ENCODE results near the gene CSTB. TPM values are rescaled to one million over a fixed set of nuclear protein-coding genes. Genes with fewer than 3 reads are reported as not detected.
A peak's percentile ranks its signal among the peaks of the same experiment; 100 is the strongest.
"Not testable (repeated sequence)": the region's sequence is repeated elsewhere in the genome, so short reads cannot be mapped to it uniquely, and the experiment has no call there.

CSTB gene, protein sequence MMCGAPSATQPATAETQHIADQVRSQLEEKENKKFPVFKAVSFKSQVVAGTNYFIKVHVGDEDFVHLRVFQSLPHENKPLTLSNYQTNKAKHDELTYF
- total RNA-seq (10 to 100 TPM; 14.7 to 66.5 (median 36.6) TPM), polyA plus RNA-seq (10 to 100 TPM; 52.2 to 59.7 TPM), total RNA-seq (17.0 reads per million, percentile 47 among the genes with 10 or more reads in this experiment)

DNA sequence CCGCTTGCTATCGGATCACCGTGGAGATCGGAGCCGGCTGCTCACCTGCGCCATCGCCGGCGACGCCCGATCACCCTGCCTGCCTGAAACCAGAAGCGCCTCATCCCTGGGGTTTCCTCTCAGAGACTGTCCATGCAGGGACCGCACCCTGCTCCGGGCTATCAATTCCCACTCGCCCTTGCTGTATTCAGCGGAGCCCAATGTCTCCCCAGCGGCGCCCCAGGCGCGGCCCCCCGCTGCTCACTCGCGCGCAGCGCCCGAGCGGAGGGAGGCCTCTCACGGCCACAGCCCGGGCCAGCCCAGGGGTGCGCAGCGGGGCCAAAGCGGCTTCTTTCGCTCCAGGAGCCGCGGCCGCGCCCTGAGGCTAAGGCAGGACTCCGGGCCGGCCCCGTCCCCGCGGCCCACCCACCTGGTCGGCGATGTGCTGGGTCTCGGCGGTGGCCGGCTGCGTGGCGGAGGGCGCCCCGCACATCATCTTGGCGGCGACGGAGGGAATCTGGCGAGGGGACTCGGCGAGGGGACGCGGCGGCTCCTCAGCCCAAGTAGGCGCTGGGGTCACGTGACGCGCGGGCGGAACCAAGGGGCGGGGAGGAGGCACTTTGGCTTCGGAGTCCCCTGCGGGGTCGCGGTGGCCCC lies at the start of gene CSTB:
TSS of gene CSTB (minus strand) at position 514 of the 636 bp plus-strand sequence. CDS start at position 475, 39 bp downstream.
- Histone ChIP-seq H3K27me3 (ENCODE audit: control insufficient read depth in 2 of 2, insufficient read depth in 2 of 2, low read length in 2 of 2) (no peaks in the 10 kb centered on the region), H3K9me3 (ENCODE audit: control insufficient read depth in 2 of 3, low read length in 3 of 3) (no peaks in the 10 kb centered on the region), H3K4me1 (ENCODE audit: control insufficient read depth in 2 of 2, insufficient read depth in 2 of 2, low read length in 2 of 2) (peaks cover 11 to 18% of the 10 kb centered on the region in 2 donors), H3K36me3 (ENCODE audit: control insufficient read depth in 2 of 3, insufficient read depth in 3 of 3, low read length in 3 of 3) (peaks cover 0 to 18% (median 0%) of the 10 kb centered on the region in 3 experiments), H3K4me3 (ENCODE audit: low read length) (peak within 1 kb of the TSS; percentile 64), H3K27ac (ENCODE audit: low read depth, low read length) (peak within 1 kb of the TSS; percentile 77)
- POLR2A ChIA-PET, result no interaction called here
- ATAC-seq, result peak; percentile 85
- DNase-seq, result peak; percentile 62 to 91 (median 78)
- Mint-ChIP-seq H3K4me1 (peaks cover 29 to 59% (median 41%) of the 10 kb centered on the region in 7 donors), H3K27me3 (no peaks in the 10 kb centered on the region), H3K27ac (peak within 1 kb of the TSS; percentile 80 to 91 (median 84)), H3K9me3 (no peaks in the 10 kb centered on the region), H3K4me3 (peak within 1 kb of the TSS; percentile 89 to 96 (median 94)), H3K36me3 (peaks cover 5 to 27% (median 12%) of the 10 kb centered on the region in 5 donors)
- intact Hi-C loops (cut with micrococcal nuclease), result loop anchor here (1.0 to 10.0 kb wide), 4 partner anchors 13 to 111 kb away; partner anchors contain the start of genes RRP1 (in 2 of the 2) and AGPAT3 (in 1 of the 2)
- CTCF ChIA-PET, result no interaction called here

DNA sequence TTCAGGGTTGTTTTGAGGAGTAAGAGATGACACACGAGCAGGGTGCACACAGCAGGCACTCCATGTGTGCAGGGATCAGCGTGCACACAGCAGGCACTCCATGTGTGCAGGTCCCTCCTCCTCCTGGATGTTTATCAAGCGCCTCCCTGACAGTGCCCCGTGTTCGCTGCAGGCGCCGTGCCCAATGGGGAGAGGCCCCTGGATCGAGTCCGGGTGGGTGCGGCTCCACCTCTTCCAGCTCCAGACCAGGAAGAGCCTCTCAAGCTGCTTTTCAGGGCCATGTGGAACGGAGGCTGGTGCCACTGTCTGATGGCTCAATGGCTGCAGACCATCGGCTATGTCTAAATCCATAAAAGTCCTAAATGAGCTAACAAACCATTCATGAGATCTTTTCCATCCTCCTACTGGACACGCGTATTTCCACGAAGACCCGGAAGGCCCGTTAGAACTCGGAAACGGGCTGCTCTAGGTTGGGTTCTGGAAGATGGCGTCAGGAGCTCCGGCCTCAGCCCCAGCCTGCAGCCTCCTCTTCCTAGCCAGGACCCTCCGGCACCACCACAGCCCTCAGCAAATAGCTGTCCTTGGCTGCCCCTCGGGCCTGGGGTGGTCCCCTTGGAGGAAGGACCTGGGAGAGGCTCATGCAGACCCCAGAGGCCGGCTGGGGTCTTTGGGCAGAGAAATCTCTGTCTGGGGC lies 49.3 kb upstream of the CSTB start:
- Histone ChIP-seq H3K9me3 (ENCODE audit: control insufficient read depth in 2 of 3, low read length in 3 of 3) (no peaks in the 10 kb centered on the region), H3K27ac (ENCODE audit: low read depth, low read length) (no peak overlapping the region), H3K4me3 (ENCODE audit: low read length) (no peak overlapping the region), H3K27me3 (ENCODE audit: control insufficient read depth in 2 of 2, insufficient read depth in 2 of 2, low read length in 2 of 2) (no peaks in the 10 kb centered on the region), H3K36me3 (ENCODE audit: control insufficient read depth in 2 of 3, insufficient read depth in 3 of 3, low read length in 3 of 3) (no peaks in the 10 kb centered on the region), H3K4me1 (ENCODE audit: control insufficient read depth in 2 of 2, insufficient read depth in 2 of 2, low read length in 2 of 2) (no peaks in the 10 kb centered on the region)
- intact Hi-C loops (cut with micrococcal nuclease), result no loop called here
- ChIA-PET CTCF (no interaction called here), POLR2A (no interaction called here)
- H3K36me3 Mint-ChIP-seq, result no peaks in the 10 kb centered on the region
- H3K27ac Mint-ChIP-seq, result no peak overlapping the region
- H3K9me3 Mint-ChIP-seq, result no peaks in the 10 kb centered on the region
- DNase-seq, result no peak
- H3K4me3 Mint-ChIP-seq, result no peak overlapping the region
- peaks cover 0 to 24% (median 0%) of the 10 kb centered on the region in 5 donors for H3K27me3 Mint-ChIP-seq
- H3K4me1 Mint-ChIP-seq, result peaks cover 0 to 3% (median 0%) of the 10 kb centered on the region in 7 donors
- no peak for ATAC-seq

DNA sequence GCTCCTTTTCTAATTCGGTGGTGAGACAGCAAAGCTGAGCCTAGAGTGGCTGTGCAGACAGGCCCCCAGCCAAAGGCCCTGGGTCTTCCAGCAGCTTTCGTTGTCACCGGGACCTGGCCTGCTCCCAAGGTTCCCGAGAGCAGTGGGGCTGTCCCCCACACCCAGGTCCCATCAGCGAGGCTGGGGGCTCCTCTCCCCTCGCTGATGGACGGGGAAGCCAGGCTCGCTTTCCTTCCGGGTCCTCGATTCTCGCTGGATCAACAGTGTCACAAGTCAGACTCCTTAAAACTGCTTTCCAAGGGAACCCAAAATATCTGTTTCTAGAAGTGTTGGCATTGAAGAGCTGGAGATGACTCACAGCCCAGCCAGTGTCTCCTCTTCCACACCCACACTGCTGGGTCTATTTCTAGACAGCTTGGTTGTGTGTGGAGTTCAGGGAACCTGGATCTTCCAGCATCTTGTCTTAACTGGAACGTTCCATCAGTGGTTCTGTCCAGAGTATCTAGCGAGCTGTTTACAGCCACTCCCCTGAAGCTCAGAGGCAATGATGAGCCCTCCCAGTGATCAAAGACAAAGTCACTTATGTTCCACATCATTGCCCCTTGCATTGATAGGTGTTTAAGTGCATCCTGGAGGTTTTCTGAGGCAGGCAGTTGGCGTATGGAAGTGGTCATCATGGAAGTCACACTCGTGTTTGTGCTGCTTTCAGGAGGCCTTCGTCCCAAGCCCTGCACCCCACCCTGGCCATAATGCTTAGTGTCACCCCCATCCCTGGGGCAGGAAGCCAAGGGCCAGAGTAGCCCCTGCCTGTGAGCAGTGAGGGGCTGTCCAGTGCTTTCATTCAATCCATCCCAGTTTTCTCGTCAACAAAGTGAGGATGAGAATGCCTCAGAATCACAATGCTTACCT lies 48.5 kb upstream of the CSTB start:
- no peaks in the 10 kb centered on the region for H3K36me3 ChIP-seq (ENCODE audit: control insufficient read depth in 2 of 3, insufficient read depth in 3 of 3, low read length in 3 of 3)
- no peaks in the 10 kb centered on the region for H3K27me3 ChIP-seq (ENCODE audit: control insufficient read depth in 2 of 2, insufficient read depth in 2 of 2, low read length in 2 of 2)
- H3K36me3 Mint-ChIP-seq, result peaks cover 0 to 4% (median 0%) of the 10 kb centered on the region in 5 donors
- H3K27ac ChIP-seq (ENCODE audit: low read depth, low read length), result no peak overlapping the region
- no peak overlapping the region for H3K4me3 Mint-ChIP-seq
- no peaks in the 10 kb centered on the region for H3K9me3 Mint-ChIP-seq
- no peaks in the 10 kb centered on the region for H3K4me1 ChIP-seq (ENCODE audit: control insufficient read depth in 2 of 2, insufficient read depth in 2 of 2, low read length in 2 of 2)
- intact Hi-C loops (cut with micrococcal nuclease), result no loop called here
- no peaks in the 10 kb centered on the region for H3K9me3 ChIP-seq (ENCODE audit: control insufficient read depth in 2 of 3, low read length in 3 of 3)
- peaks cover 0 to 18% (median 0%) of the 10 kb centered on the region in 5 donors for H3K27me3 Mint-ChIP-seq
- no peak overlapping the region for H3K4me3 ChIP-seq (ENCODE audit: low read length)
- H3K27ac Mint-ChIP-seq, result no peak overlapping the region
- H3K4me1 Mint-ChIP-seq, result peaks cover 0 to 3% (median 0%) of the 10 kb centered on the region in 7 donors
- DNase-seq (no peak), ATAC-seq (no peak)
- ChIA-PET CTCF (no interaction called here), POLR2A (no interaction called here)

DNA sequence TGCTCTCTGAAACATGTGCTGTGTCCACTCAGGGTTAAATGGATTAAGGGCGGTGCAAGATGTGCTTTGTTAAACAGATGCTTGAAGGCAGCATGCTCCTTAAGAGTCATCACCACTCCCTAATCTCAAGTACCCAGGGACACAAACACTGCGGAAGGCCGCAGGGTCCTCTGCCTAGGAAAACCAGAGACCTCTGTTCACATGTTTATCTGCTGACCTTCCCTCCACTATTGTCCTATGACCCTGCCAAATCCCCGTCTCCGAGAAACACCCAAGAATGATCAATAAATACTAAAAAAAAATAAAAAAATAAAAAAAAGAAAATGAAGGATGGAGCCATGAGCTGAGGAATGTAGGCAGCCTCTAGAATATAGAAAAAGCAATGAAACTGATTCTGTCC lies 46.6 kb upstream of the CSTB start:
- H3K27ac ChIP-seq (ENCODE audit: low read depth, low read length); H3K9me3 Mint-ChIP-seq; H3K4me1 Mint-ChIP-seq; H3K27me3 ChIP-seq (ENCODE audit: control insufficient read depth in 2 of 2, insufficient read depth in 2 of 2, low read length in 2 of 2); POLR2A ChIA-PET; ATAC-seq; H3K9me3 ChIP-seq (ENCODE audit: control insufficient read depth in 2 of 3, low read length in 3 of 3); CTCF ChIA-PET; H3K4me1 ChIP-seq (ENCODE audit: control insufficient read depth in 2 of 2, insufficient read depth in 2 of 2, low read length in 2 of 2); DNase-seq; H3K4me3 ChIP-seq (ENCODE audit: low read length); H3K4me3 Mint-ChIP-seq; H3K36me3 ChIP-seq (ENCODE audit: control insufficient read depth in 2 of 3, insufficient read depth in 3 of 3, low read length in 3 of 3); H3K27ac Mint-ChIP-seq; intact Hi-C loops (cut with micrococcal nuclease): not testable (repeated sequence)
- Mint-ChIP-seq H3K27me3 (peaks cover 0 to 11% (median 0%) of the 10 kb centered on the region in 5 donors), H3K36me3 (peaks cover 5 to 10% (median 8%) of the 10 kb centered on the region in 5 donors)

DNA sequence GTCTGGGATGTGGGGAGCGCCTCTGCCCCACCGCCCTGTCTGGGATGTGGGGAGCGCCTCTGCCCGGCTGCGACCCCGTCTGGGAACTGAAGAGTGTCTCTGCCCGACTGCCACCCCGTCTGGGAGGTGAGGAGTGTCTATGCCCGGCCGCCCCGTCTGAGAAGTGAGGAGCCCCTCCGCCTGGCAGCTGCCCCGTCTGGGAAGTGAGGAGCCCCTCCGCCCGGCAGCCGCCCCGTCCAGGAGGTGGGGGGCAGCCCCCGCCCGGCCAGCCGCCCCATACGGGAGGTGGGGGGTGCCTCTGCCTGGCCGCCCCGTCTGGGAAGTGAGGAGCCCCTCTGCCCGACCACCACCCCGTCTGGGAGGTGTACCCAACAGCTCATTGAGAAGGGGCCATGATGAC lies 46.1 kb upstream of the CSTB start:
- H3K4me1 Mint-ChIP-seq; H3K36me3 ChIP-seq (ENCODE audit: control insufficient read depth in 2 of 3, insufficient read depth in 3 of 3, low read length in 3 of 3); H3K9me3 ChIP-seq (ENCODE audit: control insufficient read depth in 2 of 3, low read length in 3 of 3); DNase-seq; H3K4me3 Mint-ChIP-seq; H3K27ac ChIP-seq (ENCODE audit: low read depth, low read length); H3K9me3 Mint-ChIP-seq; H3K4me1 ChIP-seq (ENCODE audit: control insufficient read depth in 2 of 2, insufficient read depth in 2 of 2, low read length in 2 of 2); CTCF ChIA-PET; ATAC-seq; intact Hi-C loops (cut with micrococcal nuclease); H3K27me3 ChIP-seq (ENCODE audit: control insufficient read depth in 2 of 2, insufficient read depth in 2 of 2, low read length in 2 of 2); H3K4me3 ChIP-seq (ENCODE audit: low read length); POLR2A ChIA-PET; H3K27ac Mint-ChIP-seq: not testable (repeated sequence)
- peaks cover 5 to 10% (median 8%) of the 10 kb centered on the region in 5 donors for H3K36me3 Mint-ChIP-seq
- H3K27me3 Mint-ChIP-seq, result peaks cover 0 to 11% (median 0%) of the 10 kb centered on the region in 5 donors

DNA sequence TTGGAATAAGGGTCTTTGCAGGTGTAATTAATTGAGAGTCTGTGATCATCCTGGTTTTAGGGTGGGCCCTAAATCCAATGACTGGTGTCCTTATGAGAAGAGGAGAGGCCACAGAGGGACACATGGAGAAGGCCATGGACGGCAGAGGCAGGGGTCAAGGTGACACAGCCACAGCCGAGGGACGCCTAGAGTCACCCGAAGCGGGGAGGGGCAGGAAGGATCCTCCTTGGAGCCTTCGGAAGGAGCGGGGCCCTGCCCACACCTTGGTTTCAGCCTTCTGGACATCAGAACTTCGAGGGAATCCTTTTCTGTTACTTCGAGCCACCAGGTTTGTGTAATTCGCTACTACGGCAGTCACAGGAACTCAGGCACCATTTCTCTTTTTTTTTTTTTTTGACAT lies 44.4 kb upstream of the CSTB start:
- ChIA-PET POLR2A (no interaction called here), CTCF (no interaction called here)
- Mint-ChIP-seq H3K27ac (no peak overlapping the region), H3K9me3 (peaks cover 4 to 8% (median 6%) of the 10 kb centered on the region in 11 donors), H3K4me3 (no peak overlapping the region), H3K36me3 (peaks cover 5 to 10% (median 8%) of the 10 kb centered on the region in 5 donors), H3K4me1 (peaks cover 0 to 8% (median 0%) of the 10 kb centered on the region in 7 donors), H3K27me3 (peaks cover 0 to 6% (median 0%) of the 10 kb centered on the region in 5 donors)
- no peaks in the 10 kb centered on the region for H3K4me1 ChIP-seq (ENCODE audit: control insufficient read depth in 2 of 2, insufficient read depth in 2 of 2, low read length in 2 of 2)
- H3K4me3 ChIP-seq (ENCODE audit: low read length), result no peak overlapping the region
- no peaks in the 10 kb centered on the region for H3K27me3 ChIP-seq (ENCODE audit: control insufficient read depth in 2 of 2, insufficient read depth in 2 of 2, low read length in 2 of 2)
- no peaks in the 10 kb centered on the region for H3K36me3 ChIP-seq (ENCODE audit: control insufficient read depth in 2 of 3, insufficient read depth in 3 of 3, low read length in 3 of 3)
- intact Hi-C loops (cut with micrococcal nuclease), result no loop called here
- ATAC-seq (no peak), DNase-seq (no peak)
- peaks cover 0 to 9% (median 0%) of the 10 kb centered on the region in 3 experiments for H3K9me3 ChIP-seq (ENCODE audit: control insufficient read depth in 2 of 3, low read length in 3 of 3)
- no peak overlapping the region for H3K27ac ChIP-seq (ENCODE audit: low read depth, low read length)
